Measurements from ENCODE around the gene RCOR3.

GRCh38 chr1:211329764-211330201 lies 70.6 kb downstream of the RCOR3 start:
- TF ChIP-seq TAF1 (IDR thresholded peaks at IDR 0.05; ENCODE audit: borderline replicate concordance, low read depth, low read length) (no peak), POLR2AphosphoS5 (IDR thresholded peaks at IDR 0.05; ENCODE audit: low read depth, low read length) (no peak), POLR2A (IDR thresholded peaks at IDR 0.05; ENCODE audit: low read depth, low read length) (no peak)
